Stomach (tissue), 9 donors: ENCODE results near the gene CCN6. TPM values are rescaled to one million over a fixed set of nuclear protein-coding genes. Genes with fewer than 3 reads are reported as not detected.

Source experiments
- DNase-seq, 2 donors: peaks; one replicate each; pipeline versions ENCODE4 v3.0.0 to v3.0.0-alpha.2; 2013 to 2019
- H3K27ac ChIP-seq, 5 donors: fragments of 200-600 bp in 4 of 5; sonication (generic) in 4 of 5; one replicate each; pipeline ENCODE4 v1.5.1; 2013 to 2019; ENCODE audit warnings: mild to moderate bottlenecking in 1 of 5, moderate library complexity in 1 of 5
- H3K27me3 ChIP-seq, 3 donors: fragments of 200-600 bp; sonication (generic); one replicate each; pipeline ENCODE4 v1.5.1; 2017 to 2019; ENCODE audit warnings: mixed run types in 1 of 3
- H3K36me3 ChIP-seq, 4 donors: fragments of 200-600 bp; sonication (generic); 1 replicate in 3 of 4; 2 replicates in 1 of 4; pipeline ENCODE4 v1.5.1; 2016 to 2019
- H3K4me1 ChIP-seq, 4 donors: fragments of 200-600 bp; sonication (generic); one replicate each; pipeline ENCODE4 v1.5.1; 2016 to 2019
- H3K4me3 ChIP-seq, 4 donors: fragments of 200-600 bp; sonication (generic) in 3 of 4; one replicate each; pipeline ENCODE4 v1.5.1; 2016 to 2019; ENCODE audit warnings: mild to moderate bottlenecking in 1 of 4
- H3K9me3 ChIP-seq, 4 donors: fragments of 200-600 bp; sonication (generic); one replicate each; pipeline ENCODE4 v1.5.1; 2016 to 2019
- EP300 ChIP-seq: sonication (generic); formaldehyde crosslinking; IDR thresholded peaks from one replicate; pipeline ENCODE4 v1.6.1; 2017; ENCODE audit warnings: antibody characterized with exemption
- POLR2A ChIP-seq, 4 donors: fragments of 450-650 bp; IDR thresholded peaks; one replicate each; pipeline ENCODE4 v1.6.1; 2016; ENCODE audit warnings: antibody characterized with exemption in 4 of 4, control low read depth in 2 of 4, mild to moderate bottlenecking in 1 of 4, moderate library complexity in 1 of 4
- POLR2AphosphoS5 ChIP-seq, 3 donors: sonication (generic); formaldehyde crosslinking; IDR thresholded peaks; one replicate each; pipeline ENCODE4 v1.6.1; 2016; ENCODE audit warnings: antibody characterized with exemption in 3 of 3
- WGBS, 5 donors: extraction: QIAGEN DNeasy Blood & Tissue Kit in 3 of 5; methylation state at CpG; one replicate each; pipeline versions ENCODE4 v1.1.5 to v1.1.7; 2013 to 2018; 5-methylcytosine and 5-hydroxymethylcytosine counted together
- intact Hi-C: fragments of 100-400 bp; cut with DNase I; formaldehyde crosslinking; loops from one replicate; pipeline ENCODE4 v1.15.1; 2023; ENCODE audit warnings: low total_unique reads
- polyA plus RNA-seq, 3 donors: library from polyadenylated mRNA; stranded (reverse); fragments of 200-250 nt; gene quantifications; one replicate each; pipeline ENCODE4 v1.2.3, GENCODE V29; 2013
- total RNA-seq, 5 donors: library from RNA; depleted of rRNA; stranded (reverse); fragments of >200 nt; gene quantifications; one replicate each; pipeline versions ENCODE4 v1.1.0 to v1.2.3, GENCODE V29; 2014 to 2016
- TF ChIP-seq, protein P1 (sequence below), 7 experiments: fragments of 450-650 bp in 4 of 7; fragments of 200-600 bp in 3 of 7; sonication (generic) in 3 of 7; IDR thresholded peaks; one replicate each; pipeline ENCODE4 v1.5.1; 2016 to 2019; ENCODE audit warnings: antibody characterized with exemption in 7 of 7, control low read depth in 2 of 7, mild to moderate bottlenecking in 1 of 7
- donor health status: healthy with polysubstance abuse.
- donor health status: Bipolar disorder and iron deficiency.
- donor health status: healthy.

Gene CCN6
- total and polyA plus RNA-seq, 8 donors = not detected

DNA sequence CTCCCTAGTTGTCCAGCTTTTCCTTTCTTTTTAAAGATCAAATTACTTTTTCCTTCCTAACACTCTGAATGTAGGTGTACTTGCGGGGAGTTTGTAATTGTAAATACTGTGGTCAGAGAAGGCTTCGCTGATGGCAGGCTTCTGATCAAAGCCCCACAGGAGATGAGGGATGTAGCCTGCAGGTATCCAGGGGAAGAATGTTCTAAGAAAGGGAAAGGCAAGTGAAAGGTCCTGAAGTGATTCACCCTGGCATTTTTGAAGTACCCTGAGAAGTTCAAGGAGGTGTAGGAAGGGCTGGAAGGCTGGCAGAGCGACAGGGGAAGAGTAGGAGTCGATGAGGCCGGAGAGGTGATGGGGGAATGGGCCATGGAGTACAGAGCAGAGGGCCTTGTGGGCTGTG, 38.2 kb upstream of the CCN6 start:
- Histone ChIP-seq H3K36me3 (no peaks in the 10 kb centered on the region), H3K27me3 (no peaks in the 10 kb centered on the region), H3K9me3 (no peaks in the 10 kb centered on the region), H3K27ac (no peak overlapping the region), H3K4me1 (peaks cover 14 to 38% (median 25%) of the 10 kb centered on the region in 4 donors), H3K4me3 (no peak overlapping the region)
- no peak for TF ChIP-seq POLR2A (IDR thresholded peaks at IDR 0.05)
- TF ChIP-seq, protein P1, sequence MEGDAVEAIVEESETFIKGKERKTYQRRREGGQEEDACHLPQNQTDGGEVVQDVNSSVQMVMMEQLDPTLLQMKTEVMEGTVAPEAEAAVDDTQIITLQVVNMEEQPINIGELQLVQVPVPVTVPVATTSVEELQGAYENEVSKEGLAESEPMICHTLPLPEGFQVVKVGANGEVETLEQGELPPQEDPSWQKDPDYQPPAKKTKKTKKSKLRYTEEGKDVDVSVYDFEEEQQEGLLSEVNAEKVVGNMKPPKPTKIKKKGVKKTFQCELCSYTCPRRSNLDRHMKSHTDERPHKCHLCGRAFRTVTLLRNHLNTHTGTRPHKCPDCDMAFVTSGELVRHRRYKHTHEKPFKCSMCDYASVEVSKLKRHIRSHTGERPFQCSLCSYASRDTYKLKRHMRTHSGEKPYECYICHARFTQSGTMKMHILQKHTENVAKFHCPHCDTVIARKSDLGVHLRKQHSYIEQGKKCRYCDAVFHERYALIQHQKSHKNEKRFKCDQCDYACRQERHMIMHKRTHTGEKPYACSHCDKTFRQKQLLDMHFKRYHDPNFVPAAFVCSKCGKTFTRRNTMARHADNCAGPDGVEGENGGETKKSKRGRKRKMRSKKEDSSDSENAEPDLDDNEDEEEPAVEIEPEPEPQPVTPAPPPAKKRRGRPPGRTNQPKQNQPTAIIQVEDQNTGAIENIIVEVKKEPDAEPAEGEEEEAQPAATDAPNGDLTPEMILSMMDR (IDR thresholded peaks at IDR 0.05) = no peak
- no peak for TF ChIP-seq POLR2AphosphoS5 (IDR thresholded peaks at IDR 0.05)
- no peak for TF ChIP-seq EP300
- intact Hi-C loops = no loop called here
- 89 to 97% (median 95%) methylated on average over 5 of the region's 5 CpGs for WGBS, 5 donors
- DNase-seq = no peak

DNA sequence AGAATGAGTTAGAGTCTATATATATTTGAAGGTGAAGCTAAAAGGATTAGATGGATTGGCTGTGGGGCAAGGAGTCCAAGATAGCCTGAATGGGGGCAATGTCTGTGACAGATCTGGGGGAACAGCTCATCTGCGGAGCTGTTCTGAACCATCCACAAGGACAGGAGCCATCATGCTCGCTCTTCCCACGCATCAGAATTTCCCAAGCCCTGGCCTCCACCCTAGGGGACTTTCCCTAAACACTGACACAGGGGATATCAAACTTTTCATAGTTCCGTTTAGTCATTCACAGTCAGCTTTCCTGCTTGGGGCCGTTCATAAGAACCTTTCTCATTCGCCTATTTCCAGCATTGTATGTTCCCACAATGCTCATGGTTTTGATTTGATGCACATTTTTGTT, 37.6 kb upstream of the CCN6 start:
- DNase-seq = no peak
- 59 to 80% (median 72%) methylated on average over 6 of the region's 6 CpGs for WGBS, 5 donors
- H3K27ac ChIP-seq = no peak overlapping the region

DNA sequence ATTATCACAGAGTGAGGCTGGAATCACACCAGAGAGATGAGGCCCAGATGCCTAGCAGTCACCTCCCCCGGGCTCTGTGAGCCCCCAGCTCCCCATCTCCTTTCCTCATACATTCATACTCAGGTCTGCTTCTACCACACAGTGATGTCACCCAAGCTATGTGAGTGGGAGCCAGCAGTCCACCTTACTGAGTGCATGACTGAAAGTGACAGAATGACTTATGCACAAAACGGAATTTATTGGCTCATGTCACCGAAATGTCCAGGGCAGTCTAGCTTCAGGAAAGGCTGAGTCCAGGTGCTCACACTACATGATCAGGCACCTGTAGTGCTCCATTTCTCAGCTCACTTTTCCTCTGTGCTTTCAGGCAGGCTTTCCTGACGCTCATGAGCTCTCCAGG, 36.7 kb upstream of the CCN6 start:
- Histone ChIP-seq H3K4me1 (peaks cover 15 to 48% (median 32%) of the 10 kb centered on the region in 4 donors), H3K27ac (no peak overlapping the region), H3K9me3 (no peaks in the 10 kb centered on the region), H3K36me3 (no peaks in the 10 kb centered on the region), H3K4me3 (no peak overlapping the region), H3K27me3 (no peaks in the 10 kb centered on the region)
- no peak for TF ChIP-seq POLR2AphosphoS5 (IDR thresholded peaks at IDR 0.05)
- TF ChIP-seq, protein P1 (IDR thresholded peaks at IDR 0.05) = no peak
- no peak for TF ChIP-seq EP300
- no peak for TF ChIP-seq POLR2A (IDR thresholded peaks at IDR 0.05)
- 87 to 93% (median 92%) methylated on average over 4 of the region's 4 CpGs for WGBS, 5 donors
- intact Hi-C loops = no loop called here
- no peak for DNase-seq

More for the DNA sequence above, 37.6 kb upstream of the CCN6 start:
- H3K27me3 ChIP-seq = no peaks in the 10 kb centered on the region
- peaks cover 14 to 39% (median 26%) of the 10 kb centered on the region in 4 donors for H3K4me1 ChIP-seq
- intact Hi-C loops = no loop called here
- TF ChIP-seq, protein P1 (IDR thresholded peaks at IDR 0.05) = no peak
- TF ChIP-seq EP300 (no peak), POLR2A (IDR thresholded peaks at IDR 0.05) (no peak), POLR2AphosphoS5 (IDR thresholded peaks at IDR 0.05) (no peak)
- no peaks in the 10 kb centered on the region for H3K36me3 ChIP-seq
- no peaks in the 10 kb centered on the region for H3K9me3 ChIP-seq
- no peak overlapping the region for H3K4me3 ChIP-seq

DNA sequence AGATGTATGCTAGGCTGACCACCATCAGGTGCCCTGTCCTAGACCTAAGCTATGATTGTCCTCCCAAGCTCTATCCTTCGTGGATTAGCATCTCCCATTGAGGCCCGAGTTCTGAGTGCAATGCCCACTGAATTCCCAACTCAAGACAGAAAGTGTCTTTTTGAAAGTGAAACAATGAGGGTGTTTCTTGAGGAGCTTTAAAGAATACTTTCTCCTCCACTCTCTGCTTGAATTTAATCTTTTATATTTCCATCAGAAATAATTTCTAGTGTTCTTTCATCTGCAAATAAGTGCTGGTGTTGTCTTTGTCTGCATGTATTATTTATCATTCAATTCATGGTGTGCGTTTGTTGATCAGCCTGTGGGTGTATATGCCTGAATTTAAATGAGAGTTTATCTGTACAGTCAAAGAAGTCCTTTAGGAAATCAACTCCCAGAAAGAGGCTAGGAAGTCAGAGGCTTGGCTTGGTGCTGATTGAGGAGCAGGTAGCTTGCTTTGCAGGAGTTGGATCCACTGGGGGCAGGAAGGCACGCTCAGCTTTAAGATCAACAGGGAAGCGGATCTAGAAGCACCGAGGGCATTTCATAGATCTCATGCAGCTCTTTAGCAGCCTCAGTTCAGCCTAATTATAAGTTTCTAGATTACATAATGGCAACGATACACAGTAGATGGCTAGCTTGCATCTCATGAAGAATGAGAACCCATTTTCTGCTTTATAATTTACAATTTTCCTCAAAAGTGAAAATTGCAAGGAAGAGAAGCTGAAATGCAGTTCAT, 36.0 kb upstream of the CCN6 start:
- intact Hi-C loops = no loop called here
- no peak for DNase-seq

More for the DNA sequence above, 36.0 kb upstream of the CCN6 start:
- no peaks in the 10 kb centered on the region for H3K36me3 ChIP-seq
- 40 to 70% (median 49%) methylated on average over 7 of the region's 7 CpGs for WGBS, 5 donors
- TF ChIP-seq POLR2AphosphoS5 (IDR thresholded peaks at IDR 0.05) (no peak), POLR2A (IDR thresholded peaks at IDR 0.05) (no peak), EP300 (no peak)
- TF ChIP-seq, protein P1 (IDR thresholded peaks at IDR 0.05) = no peak
- H3K4me1 ChIP-seq = peaks cover 15 to 48% (median 32%) of the 10 kb centered on the region in 4 donors
- H3K4me3 ChIP-seq = no peak overlapping the region
- H3K9me3 ChIP-seq = no peaks in the 10 kb centered on the region
- H3K27ac ChIP-seq = peak overlapping the region in 3 of 5 donors; percentile 6 to 16 (median 11)
- H3K27me3 ChIP-seq = no peaks in the 10 kb centered on the region
